Measurements from ENCODE around the gene METTL9. TPM values are rescaled to one million over a fixed set of nuclear protein-coding genes. Genes with fewer than 3 reads are reported as not detected.

The METTL9 gene
- total and polyA plus RNA-seq, 9 of the 15 experiments (the other 6 are each of a cell fraction or from before 2014, with no cell fraction given) = 12.2 to 107 (median 79.1) TPM

GRCh38 chr16:21656795-21657768 lies 57.7 kb downstream of the METTL9 start (continued):
- TF ChIP-seq CREM (IDR thresholded peaks at IDR 0.05; ENCODE audit: low read depth) (peak; percentile 43; the same call in 1 of the 2 replicates), HES1 (IDR thresholded peaks at IDR 0.05; ENCODE audit: low read depth) (no peak), PKNOX1 (IDR thresholded peaks at IDR 0.05) (peak; percentile 61), SMAD4 (CRISPR knock-in tag; conservative IDR thresholded peaks at IDR 0.05) (no peak), PBX2 (CRISPR knock-in tag; IDR thresholded peaks at IDR 0.05; ENCODE audit: low read depth) (no peak), PBX2 (tag; conservative IDR thresholded peaks at IDR 0.05; ENCODE audit: low read depth) (0 out of 2 replicates have a peak, but pooled peaks have one; percentile 25), ELK3 (CRISPR knock-in tag; IDR thresholded peaks at IDR 0.05) (no peak), ETS1 (conservative IDR thresholded peaks at IDR 0.05; ENCODE audit: control insufficient read depth, low read depth, low read length) (no peak)

All from K562 (cell line).